HG03139 (cell line): ENCODE measurements around the gene TAPT1.
"Not testable (repeated sequence)": the region's sequence is repeated elsewhere in the genome, so short reads cannot be mapped to it uniquely, and the experiment has no call there.

Experiments used
- ATAC-seq: cut with Tn5 transposase; IDR thresholded peaks from one replicate; pipeline ENCODE4 v1.9.1; 2021; ENCODE audit not compliant: unreplicated experiment

The TAPT1 gene

DNA sequence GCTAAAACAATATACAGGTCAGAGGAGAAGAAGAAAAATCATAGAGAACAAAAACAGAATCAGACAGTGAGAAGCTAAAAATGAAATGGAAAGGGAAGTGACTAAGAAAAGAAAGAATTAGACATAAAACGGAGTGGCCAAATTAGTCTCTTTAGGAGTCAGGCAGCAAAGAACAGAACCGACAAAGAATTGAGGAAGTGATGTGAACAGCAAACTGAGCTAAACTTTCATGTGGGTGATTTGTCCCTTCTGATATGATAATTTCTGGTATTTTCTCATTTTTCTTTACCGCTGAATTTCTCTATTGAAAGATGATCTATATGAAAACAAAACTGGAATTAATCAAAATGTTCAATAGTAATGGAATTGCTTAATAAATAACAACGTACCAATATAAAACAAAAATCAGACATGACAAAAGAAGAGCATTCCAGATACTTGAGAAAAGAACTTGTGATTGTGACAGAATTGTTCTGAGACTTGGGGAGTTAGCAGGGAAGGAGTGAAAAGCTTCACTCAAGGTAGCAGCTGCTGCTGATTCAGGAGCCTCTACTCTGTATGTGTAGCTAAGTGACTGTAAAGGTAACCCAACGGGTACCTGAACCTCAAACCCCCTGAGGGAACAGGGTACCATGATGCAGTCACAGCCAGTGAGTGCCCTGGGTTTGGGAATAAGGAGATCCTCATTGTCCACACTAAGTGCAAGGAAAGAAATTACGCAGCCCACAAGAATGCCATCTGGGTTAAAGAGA, 8.8 kb downstream of the TAPT1 start:
- ATAC-seq, result peak; percentile 54

DNA sequence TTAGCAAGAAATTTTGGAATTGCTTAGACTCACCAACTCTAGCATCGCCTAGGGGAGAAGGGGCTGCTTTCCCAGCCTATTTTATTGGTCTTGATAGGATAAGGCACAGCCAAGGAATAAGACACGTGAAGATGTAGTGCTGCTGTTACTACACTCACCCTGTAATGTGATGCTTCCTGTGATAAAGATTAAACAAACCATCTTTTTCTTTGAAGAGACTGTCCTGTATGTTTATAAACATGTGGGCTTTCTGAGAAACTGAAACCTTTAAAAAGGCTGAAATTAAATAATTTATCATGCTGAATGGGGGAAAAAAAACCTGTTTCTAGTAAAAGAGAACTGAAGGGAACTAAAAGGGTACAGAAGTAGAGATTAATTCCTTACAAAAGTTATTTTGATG, 13.2 kb downstream of the TAPT1 start:
- no peak for ATAC-seq

DNA sequence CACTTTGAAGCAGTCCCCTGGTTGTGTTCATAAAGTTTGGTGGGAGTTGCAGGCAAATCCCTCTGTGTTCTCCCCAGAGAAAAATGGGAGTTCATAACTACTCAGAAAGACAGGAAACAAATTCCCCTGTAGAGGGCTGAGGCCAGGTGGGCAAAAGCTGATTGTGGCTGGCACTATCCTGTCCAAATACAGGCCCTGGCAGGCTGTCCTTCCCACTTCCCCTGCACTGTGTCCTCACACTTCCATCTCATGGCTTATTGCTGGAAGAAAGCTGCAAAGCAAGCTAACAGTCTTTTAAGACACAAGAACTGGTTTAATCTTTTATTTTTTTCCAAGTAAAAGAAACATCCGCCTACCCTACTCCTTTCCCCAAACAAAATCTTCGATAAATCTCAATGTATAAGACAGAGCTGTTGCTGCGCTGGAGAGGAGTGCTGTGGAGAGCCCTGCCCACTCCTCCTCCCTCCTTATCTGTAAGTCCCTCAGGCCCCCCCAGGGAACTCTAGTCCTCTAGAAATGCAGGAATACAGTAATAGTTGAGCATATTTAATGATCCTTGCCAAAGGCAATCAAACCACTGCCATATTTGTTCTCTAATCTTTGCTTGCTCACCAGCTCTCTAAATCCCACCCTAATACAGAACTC, 14.0 kb downstream of the TAPT1 start:
- ATAC-seq, result no peak

DNA sequence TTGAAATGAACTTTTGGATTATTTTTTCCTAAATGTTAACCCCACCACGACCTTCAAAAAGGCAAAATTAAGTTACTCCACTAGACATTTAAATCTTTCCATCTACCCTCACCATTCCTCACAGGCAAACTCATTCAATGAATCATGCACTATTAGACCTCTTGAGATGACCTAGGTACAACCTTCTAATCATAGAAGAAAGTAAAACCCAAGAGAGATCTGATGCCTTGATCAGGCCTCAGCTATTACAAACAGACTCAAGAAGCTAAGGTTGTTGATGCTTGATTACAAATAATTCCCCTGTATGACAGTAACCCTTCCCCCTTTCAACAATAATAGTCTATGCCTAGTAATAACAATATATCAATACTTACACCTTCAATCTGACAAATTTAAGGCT, 18.9 kb downstream of the TAPT1 start:
- no peak for ATAC-seq

DNA sequence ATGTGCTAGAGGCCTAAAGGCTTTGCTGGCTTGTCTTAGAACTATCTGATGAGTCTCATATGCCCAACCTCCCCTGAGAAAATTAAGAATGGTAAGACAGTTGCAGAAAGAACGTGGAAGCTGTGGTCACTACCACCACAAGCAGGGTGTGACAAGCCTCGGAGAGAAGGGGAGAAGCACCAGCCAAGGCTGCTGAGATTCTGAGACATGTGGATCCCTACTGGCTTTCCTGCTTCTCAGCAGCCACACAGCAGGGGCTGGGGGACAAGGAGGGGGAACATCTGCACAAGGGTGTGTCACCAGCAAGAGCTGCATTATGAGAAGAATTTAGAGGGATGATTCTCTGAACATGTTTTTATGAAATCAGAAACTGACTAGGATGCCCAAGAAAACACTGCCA, 19.4 kb downstream of the TAPT1 start:
- no peak for ATAC-seq

DNA sequence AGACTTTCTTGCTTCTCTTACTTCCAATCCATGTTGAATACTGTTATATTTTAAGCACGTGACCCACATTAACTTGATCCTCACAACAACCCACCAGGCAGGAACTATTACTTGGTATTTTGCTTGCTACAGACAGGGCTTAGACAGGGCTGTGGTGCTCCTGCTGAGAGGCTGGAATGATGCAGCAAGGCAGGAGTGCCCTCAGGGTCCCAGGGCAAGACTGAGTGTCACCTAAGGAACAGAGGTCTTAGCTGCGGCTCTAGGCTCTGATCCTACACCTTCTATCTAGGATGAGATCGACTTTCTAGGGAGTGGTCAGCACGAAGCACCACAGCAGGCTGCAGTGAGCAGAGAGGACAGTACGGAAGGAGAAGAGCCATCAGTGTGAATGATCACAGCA, 20.0 kb downstream of the TAPT1 start:
- ATAC-seq, result no peak

DNA sequence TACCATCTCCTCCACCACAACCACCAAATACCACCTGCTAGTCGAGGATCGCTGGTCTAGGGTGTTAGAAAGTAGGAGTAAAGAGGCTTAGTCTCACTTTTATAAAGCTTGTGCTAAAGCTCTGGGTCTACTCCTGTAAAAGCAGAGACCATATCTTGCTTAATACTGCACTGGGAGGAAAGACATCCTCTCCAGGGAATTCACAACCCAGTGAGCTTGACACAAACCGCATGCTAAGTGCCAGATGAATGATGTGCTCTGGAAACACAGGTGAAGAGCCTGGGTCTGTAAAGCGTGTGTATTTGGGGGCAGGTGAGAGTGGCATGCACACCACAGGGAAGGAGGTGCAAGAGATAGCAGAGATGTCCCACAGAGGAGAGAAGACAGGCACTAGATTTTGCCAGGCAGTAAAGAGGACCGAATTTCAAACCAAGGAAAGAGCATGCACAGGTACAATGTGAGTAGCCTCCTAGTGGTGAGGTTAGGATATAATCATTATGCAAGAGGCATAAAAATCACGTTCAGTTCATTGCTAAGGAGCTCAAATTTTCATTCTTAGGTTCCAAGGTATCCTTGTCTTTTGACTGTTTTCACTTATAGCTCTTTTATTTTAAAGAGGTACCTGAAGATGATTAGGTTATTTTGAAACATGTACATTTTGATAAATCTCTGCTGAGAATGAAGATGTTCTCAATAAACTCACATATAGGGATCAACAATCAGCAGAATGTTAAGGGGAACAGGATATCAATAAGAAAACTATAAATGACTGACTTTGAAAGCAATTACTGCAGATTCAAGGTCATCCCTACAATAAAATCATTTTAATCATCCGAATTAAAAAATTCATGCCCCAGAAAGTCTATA, 20.7 kb downstream of the TAPT1 start:
- peak; percentile 68 for ATAC-seq

DNA sequence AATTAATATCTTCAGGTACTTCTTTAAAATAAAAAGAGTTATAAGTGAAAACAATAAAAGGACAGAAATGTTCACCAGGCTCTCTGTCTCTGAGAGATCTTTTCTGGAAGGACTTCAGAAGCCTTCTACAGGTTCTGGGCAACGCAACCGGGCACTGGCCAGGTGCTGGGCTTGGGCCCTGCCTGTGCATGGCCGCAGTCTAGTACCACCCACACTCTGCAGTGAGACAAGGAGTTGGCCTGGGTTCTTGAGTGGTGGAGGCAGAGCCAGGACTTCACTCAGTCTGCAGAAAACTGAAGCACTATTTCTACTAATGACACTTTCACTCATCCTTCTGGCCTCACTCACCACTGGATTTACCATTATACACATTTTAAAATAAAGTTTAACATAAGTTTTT, 21.8 kb downstream of the TAPT1 start:
- ATAC-seq, result no peak

DNA sequence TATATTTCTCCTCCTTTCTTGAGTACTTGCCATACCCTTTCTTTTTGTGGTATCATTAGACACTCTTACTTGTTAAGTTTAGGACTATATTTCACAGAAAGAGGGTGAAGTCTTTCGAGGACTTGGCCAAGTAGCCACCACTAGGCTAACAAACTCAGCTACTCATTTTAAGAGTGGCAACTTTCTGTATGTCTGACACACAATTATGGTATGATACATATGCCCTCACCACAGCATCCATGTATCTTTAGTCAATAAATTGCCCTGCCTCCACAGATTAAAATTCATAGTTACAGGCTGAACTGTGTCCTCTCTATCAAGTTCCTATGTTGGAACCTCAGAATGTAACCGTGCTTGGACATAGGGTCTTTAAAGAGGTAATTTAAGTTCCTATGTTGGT, 23.2 kb downstream of the TAPT1 start:
- no peak for ATAC-seq

DNA sequence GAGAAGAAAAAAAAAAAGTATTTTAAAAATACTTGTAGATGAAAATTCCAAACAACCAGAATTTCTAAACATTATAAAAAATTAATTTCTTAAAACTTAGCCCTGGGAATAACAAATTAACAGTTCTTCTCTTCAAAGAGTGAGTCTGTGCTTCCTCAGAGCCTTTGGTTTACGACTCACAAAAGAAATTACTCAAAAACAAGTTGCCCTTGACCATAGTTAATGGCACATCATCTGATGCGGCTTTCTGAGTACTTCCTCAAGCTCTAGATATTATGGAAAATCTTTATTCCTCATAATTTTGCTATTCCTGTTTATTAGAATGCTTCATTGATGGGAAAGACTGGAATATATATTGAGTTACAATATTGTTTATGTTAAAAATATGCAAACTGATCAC, 23.7 kb downstream of the TAPT1 start:
- ATAC-seq, result no peak

DNA sequence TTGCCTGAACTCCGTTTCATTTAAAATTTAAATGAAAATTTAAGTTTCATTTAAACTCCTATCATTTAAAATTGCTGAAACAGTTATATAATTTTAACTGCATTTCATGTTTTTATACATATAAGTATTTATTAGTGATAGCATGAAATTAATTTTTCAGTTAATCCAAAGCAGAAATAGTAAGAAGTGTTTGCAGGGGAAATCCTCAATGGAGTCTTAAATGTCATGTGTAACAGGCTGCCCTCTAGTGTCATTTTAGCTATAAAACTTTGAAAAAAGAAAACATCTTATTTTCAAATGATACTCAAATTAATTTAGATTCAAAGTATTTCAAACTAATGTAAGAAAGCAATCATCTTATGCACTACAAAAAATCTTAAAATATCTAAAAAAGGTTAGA, 27.2 kb downstream of the TAPT1 start:
- ATAC-seq, result no peak

DNA sequence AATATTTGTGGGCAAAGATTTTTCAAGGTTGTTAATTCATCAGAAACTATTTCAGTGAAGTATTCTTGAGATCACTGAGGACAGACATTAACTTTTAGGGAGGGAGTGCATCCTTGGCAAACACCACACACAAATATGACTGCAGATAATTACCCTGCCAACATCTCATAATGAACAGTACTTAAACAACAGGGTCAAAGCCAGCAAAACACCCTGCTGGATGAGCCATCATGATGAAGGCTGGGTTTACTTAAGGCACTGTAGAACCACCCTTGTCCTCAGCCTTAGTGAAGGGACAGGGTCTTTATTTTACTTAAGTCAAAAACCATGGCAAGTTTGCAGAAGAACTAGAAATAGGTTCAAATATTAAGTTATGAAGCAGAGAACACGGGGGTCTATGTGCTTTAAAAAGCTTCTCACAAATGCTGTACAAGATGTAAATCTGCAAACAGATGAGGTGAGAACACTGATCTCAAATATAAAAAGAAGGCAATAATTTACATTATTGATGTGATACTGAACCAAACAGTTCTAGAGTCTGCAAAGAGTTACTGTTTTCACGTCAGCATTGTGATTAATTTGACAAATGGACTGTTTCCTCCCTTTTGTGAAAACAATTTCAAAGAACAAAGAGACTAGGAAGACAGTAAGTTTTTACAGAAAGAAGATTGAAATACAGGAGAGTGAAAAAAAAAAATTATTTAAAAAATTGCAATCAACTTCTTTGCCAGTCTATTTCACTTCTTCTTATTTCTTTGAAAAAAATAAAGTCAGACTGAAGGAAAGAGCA, 28.2 kb downstream of the TAPT1 start:
- ATAC-seq, result no peak

DNA sequence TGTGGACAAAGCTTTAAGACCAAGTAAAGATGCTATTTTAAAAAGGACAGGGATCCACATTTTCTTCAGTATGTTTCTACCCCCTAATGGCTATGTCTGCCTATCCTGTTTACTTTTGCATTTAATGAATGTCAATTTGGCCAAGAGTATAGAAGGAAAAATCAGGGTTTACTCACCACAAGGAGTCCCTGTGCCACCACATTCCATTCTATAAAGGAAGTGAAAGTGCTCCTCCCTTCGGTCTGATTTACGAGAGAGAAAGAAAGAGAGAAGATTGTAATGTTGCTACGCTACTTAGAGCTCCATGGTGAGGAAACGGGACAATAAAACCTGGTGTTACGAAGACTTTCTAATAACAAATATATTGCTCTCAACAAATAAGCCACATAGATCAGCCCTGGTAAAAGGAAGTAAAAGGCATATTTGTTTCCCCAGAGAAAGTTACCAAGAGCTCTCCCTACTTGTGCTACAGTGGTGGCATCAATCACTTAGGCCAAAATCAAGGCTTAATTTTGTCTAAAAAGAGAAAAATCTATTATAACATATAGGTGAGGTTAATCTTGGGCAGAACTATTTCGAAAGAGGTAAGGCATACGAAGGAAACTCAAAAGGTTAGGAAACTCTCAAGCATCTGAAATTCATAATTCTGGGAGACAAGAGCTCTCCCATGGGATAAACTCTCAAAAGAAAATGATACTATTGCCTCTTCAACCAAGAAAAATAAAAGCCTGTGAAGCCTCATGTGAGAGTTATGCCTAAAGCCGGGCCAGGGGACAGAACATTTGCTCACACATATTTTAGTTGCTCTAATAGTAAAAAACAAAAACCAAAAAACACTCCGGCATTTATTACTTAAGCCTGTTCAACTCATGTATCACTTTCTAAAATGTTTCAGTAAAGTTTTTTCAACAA, 29.5 kb downstream of the TAPT1 start:
- no peak for ATAC-seq

DNA sequence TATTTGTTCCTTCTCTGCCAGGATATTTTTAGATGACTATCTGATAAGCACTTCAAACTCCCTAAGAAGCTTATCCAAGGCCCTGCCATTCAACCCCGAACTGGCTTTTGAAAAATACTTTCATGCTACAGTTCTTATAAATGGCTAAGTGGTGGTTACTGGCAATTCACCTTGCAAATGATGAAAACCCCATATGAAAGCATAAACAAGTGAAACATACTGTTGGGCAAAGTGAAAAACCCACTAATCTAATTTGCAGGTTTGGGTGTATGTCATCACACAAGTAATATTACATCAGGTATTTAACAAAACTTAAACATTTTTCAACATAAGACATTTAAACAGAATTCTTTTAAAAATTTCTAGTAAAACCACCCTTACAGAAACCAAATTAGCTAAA, 31.1 kb downstream of the TAPT1 start:
- ATAC-seq, result no peak

DNA sequence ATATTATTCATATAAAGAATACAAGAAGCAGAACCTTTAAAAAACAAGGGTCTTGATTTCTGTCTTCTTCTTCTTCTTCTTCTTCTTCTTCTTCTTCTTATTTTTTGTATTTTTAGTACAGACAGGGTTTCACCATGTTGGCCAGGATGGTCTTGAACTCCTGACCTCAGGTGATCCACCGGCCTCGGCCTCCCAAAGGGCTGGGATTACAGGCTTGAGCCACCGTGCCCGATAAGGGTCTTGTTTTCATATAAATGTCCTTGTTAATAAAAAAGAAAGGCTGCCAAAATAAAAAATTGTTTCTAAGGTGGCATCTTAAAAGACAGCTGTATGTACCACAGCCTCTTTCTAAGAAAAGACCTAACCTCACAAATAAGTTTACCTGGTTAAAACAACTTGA, 31.5 kb downstream of the TAPT1 start:
- not testable (repeated sequence) for ATAC-seq

DNA sequence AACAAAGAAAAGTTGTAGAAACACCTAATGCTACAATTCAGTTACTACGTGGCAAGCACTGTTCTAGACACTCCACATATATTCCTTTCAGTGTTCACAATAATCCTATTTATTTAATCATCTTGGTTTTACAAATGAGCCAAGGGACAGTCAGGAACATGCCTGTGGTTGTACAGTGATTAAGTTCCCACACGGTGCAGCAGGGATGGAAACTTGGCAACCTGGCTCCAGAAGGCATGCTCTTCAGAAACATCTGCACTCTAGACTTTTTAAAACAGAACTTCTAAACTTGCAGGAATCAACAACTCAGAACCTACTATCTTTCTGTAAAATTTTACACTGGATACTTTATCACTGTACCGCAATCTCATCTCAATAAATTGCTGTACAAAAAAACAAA, 32.1 kb downstream of the TAPT1 start:
- ATAC-seq, result no peak

DNA sequence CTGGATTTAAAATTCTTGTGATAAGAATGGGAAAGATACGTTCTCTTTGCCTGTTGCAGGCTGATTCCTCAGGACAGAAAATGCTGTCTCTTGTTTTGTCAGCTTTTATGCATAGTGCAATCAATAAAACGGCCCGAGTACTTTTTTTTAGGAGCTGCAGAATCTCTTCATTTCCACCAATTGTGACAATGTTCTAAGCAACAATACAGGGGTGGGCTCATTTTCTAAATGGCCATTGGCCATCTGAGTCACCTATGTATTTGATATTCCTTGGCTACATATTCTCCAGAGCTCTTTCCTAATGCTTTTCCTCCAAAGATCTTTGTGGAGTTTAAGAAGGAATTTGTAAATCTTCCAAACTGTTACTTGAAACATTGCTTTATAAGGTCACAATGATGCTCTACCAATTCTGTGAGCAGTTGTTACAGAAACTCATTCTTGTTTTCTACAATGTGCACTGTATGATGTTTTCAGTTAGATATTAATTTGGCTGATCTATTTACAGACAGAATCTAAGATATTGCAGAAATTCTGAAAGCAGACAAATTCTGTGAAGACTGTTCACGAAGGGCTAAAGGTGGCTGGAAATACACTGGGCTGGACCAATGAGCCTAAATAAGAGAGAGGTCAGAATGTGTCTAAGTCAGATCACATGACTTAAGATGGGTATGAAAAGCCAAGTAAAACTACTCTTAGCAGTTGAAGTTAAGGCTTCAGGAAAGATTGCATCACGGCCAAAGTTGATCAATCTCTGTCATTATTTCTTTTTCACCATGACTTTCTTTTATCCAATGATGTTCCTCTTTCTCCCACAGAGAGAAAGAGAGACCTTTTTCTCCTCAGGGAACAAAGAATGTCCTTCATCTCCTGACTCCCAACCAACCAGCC, 33.4 kb downstream of the TAPT1 start:
- ATAC-seq, result no peak

DNA sequence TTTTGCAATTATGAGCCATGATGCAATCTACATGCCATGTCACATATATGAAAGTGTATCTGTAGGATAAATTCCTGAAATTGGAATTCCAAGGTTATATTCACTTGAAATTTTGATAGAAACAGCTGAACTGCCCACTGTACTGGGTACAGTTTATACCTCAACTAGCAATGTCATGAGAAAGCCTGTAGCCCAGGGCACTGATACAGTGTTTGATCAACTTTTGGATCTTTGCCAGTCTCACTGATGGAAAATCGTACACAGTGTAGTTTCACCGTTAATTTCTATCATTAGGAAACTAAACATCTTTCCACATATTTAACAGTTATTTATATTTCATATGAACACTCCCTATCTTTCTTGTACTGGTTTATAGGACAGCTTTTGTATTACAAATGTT, 34.2 kb downstream of the TAPT1 start:
- ATAC-seq, result no peak

DNA sequence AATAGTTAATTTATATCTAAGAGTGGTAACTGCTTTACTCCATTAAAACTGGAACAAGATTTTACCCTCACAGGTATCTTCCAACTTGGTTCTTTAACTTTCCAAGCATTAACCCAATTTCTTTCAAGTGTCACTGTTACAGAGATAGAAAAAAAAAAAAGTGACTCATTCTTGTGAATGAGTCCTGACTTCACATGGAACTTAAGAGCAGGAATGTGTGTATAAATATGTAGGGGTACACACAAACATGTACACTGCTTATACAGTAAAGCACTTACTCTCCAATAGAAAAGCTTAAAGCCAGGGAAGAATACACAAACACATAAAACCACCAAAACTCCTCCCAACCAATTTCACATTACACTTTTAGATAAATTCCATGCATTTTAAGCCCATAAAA, 38.8 kb downstream of the TAPT1 start:
- no peak for ATAC-seq
